ENCODE results near the gene TSHR. TPM values are rescaled to one million over a fixed set of nuclear protein-coding genes. Genes with fewer than 3 reads are reported as not detected.

TSHR gene
- total and polyA plus RNA-seq, 2 experiments from 2014 or later = 0.83 TPM; not detected in 1

GRCh38 chr14:80926397-80927082, 28.9 kb upstream of the TSHR start:
- H3K36me3 ChIP-seq (replicated peaks; ENCODE audit: insufficient read depth, low read depth) = no peaks in the 10 kb centered on the region
- no peak for TF ChIP-seq CTCF (IDR thresholded peaks at IDR 0.05; ENCODE audit: poor library complexity)
- no peak for TF ChIP-seq EZH2 (IDR thresholded peaks at IDR 0.05; ENCODE audit: borderline replicate concordance)
- TF ChIP-seq EZH2phosphoT487 (IDR thresholded peaks at IDR 0.05; ENCODE audit: low read depth, severe bottlenecking, unreplicated experiment) = no peak
- H2AFZ ChIP-seq = no peak overlapping the region
- H3K4me2 ChIP-seq = no peak overlapping the region
- no peaks in the 10 kb centered on the region for H3K9me2 ChIP-seq (replicated peaks; ENCODE audit: insufficient read depth)
- H3K4me1 ChIP-seq (ENCODE audit: insufficient read depth) = no peaks in the 10 kb centered on the region
- H3K9me3 ChIP-seq (ENCODE audit: low read depth) = no peaks in the 10 kb centered on the region
- H3K27me3 ChIP-seq = no peaks in the 10 kb centered on the region
- no peaks in the 10 kb centered on the region for H3K79me2 ChIP-seq
- 95% methylated on average over 4 of the region's 4 CpGs for WGBS (ENCODE audit: low lambda C conversion rate, missing lambda C conversion rate)
- H3K27ac ChIP-seq = no peak overlapping the region
- no peak overlapping the region for H3K4me3 ChIP-seq
- no peaks in the 10 kb centered on the region for H4K20me1 ChIP-seq (ENCODE audit: insufficient read depth, poor library complexity, severe bottlenecking)
- no peak for DNase-seq (ENCODE audit: low spot score)

- Histone ChIP-seq H3K27me3 (no peaks in the 10 kb centered on the region), H3K9me2 (replicated peaks; ENCODE audit: insufficient read depth) (no peaks in the 10 kb centered on the region), H3K4me3 (no peak overlapping the region), H3K36me3 (replicated peaks; ENCODE audit: insufficient read depth, low read depth) (no peaks in the 10 kb centered on the region), H3K79me2 (no peaks in the 10 kb centered on the region), H4K20me1 (ENCODE audit: insufficient read depth, poor library complexity, severe bottlenecking) (no peaks in the 10 kb centered on the region), H3K9me3 (ENCODE audit: low read depth) (no peaks in the 10 kb centered on the region), H2AFZ (no peak overlapping the region), H3K4me2 (no peak overlapping the region), H3K27ac (no peak overlapping the region), H3K4me1 (ENCODE audit: insufficient read depth) (no peaks in the 10 kb centered on the region)
- no peak for DNase-seq (ENCODE audit: low spot score)
- TF ChIP-seq EZH2phosphoT487 (IDR thresholded peaks at IDR 0.05; ENCODE audit: low read depth, severe bottlenecking, unreplicated experiment) = no peak
- no peak for TF ChIP-seq EZH2 (IDR thresholded peaks at IDR 0.05; ENCODE audit: borderline replicate concordance)
- no peak for TF ChIP-seq CTCF (IDR thresholded peaks at IDR 0.05; ENCODE audit: poor library complexity)
- 91% methylated on average over 8 of the region's 8 CpGs for WGBS (ENCODE audit: low lambda C conversion rate, missing lambda C conversion rate)
Measured at GRCh38 chr14:80927083-80927989, 28.1 kb upstream of the TSHR start.

GRCh38 chr14:80930095-80930494, 25.3 kb upstream of the TSHR start:
- H3K27ac ChIP-seq = no peak overlapping the region
- WGBS (ENCODE audit: low lambda C conversion rate, missing lambda C conversion rate) = 95% methylated on average over 5 of the region's 5 CpGs
- no peak for DNase-seq (ENCODE audit: low spot score)
- no peaks in the 10 kb centered on the region for H3K27me3 ChIP-seq
- no peaks in the 10 kb centered on the region for H4K20me1 ChIP-seq (ENCODE audit: insufficient read depth, poor library complexity, severe bottlenecking)
- H3K36me3 ChIP-seq (replicated peaks; ENCODE audit: insufficient read depth, low read depth) = no peaks in the 10 kb centered on the region
- no peaks in the 10 kb centered on the region for H3K4me1 ChIP-seq (ENCODE audit: insufficient read depth)
- H2AFZ ChIP-seq = no peak overlapping the region
- no peak for TF ChIP-seq EZH2 (IDR thresholded peaks at IDR 0.05; ENCODE audit: borderline replicate concordance)
- no peak for TF ChIP-seq CTCF (IDR thresholded peaks at IDR 0.05; ENCODE audit: poor library complexity)
- no peak for TF ChIP-seq EZH2phosphoT487 (IDR thresholded peaks at IDR 0.05; ENCODE audit: low read depth, severe bottlenecking, unreplicated experiment)
- H3K4me3 ChIP-seq = no peak overlapping the region
- no peaks in the 10 kb centered on the region for H3K9me3 ChIP-seq (ENCODE audit: low read depth)
- no peaks in the 10 kb centered on the region for H3K9me2 ChIP-seq (replicated peaks; ENCODE audit: insufficient read depth)
- H3K79me2 ChIP-seq = no peaks in the 10 kb centered on the region
- H3K4me2 ChIP-seq = no peak overlapping the region
